ENCODE results near the gene SLC13A3.

SLC13A3 gene

DNA sequence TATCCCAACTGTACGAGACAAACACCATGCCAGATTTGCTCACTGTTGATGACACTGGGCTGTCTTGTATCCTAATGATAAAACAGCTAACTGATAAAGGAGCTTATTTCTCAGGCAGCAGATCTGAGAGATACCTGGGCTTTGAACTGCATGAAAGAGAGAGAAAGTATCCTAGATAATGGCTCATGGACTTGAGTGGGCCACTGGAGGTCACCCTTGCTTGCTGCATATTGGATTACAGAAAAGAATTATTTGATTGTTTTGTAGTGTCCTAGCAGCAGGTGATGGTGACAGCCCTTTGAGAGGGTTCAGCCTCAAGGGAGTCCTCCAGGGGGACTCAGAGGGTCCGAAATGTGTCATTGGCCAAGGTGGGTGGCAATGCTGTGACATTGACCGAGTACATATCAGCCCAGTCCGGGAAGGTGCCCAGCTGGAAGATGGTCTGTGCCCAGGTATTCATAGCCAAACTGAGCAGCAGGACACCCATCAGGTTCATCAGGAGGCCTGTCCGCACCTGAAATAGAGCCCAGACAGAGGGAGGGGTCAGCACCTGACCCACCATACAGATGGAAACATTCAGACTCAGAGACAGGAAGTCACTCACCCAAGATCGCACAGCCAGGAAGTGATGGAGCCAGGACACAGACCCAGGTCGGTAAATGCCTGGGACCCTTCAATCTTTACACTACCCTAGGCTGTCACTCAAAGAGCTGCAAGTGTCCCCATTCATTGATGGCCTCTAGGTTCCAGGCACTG, 91.4 kb downstream of the SLC13A3 start:
- no peaks in the 10 kb centered on the region for H3K36me3 ChIP-seq (ENCODE audit: control insufficient read depth, insufficient read depth, low read length)
- H3K27me3 ChIP-seq (ENCODE audit: control insufficient read depth, insufficient read depth, low read length, poor library complexity, severe bottlenecking) = no peaks in the 10 kb centered on the region
- no peak overlapping the region for H3K4me3 ChIP-seq (ENCODE audit: insufficient read depth, low read depth, low read length)
- no peak overlapping the region for H3K27ac ChIP-seq (ENCODE audit: insufficient read depth, low read depth, low read length, poor library complexity, severe bottlenecking)
- peaks cover 26% of the 10 kb centered on the region for H3K4me1 ChIP-seq (ENCODE audit: control insufficient read depth, insufficient read depth, low read length)
- WGBS, 2 experiments = 91 to 93% methylated on average over 7 of the region's 7 CpGs
- H3K9me3 ChIP-seq (ENCODE audit: control insufficient read depth, low read length) = no peaks in the 10 kb centered on the region

DNA sequence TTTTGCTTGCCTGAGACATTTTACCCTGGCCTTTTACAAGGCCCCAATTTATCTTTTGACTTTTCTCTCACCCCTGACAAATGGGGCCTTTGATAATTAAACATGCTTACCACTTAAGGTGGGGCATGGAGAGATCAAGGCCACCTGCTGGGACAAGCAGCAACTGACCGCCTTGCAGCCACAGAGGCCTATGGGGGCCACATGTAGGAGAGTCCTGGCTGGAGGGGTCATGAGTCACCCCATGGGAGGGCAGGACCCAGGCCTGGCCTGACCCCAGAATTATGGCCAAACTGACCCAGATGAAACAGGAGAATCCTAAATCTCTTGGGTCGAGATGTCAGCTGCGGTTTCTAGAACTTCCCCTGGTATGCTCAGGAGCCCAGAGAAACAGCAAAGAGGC, 92.3 kb downstream of the SLC13A3 start:
- no peaks in the 10 kb centered on the region for H3K27me3 ChIP-seq (ENCODE audit: control insufficient read depth, insufficient read depth, low read length, poor library complexity, severe bottlenecking)
- H3K4me1 ChIP-seq (ENCODE audit: control insufficient read depth, insufficient read depth, low read length) = peaks cover 28% of the 10 kb centered on the region
- H3K9me3 ChIP-seq (ENCODE audit: control insufficient read depth, low read length) = no peaks in the 10 kb centered on the region
- no peaks in the 10 kb centered on the region for H3K36me3 ChIP-seq (ENCODE audit: control insufficient read depth, insufficient read depth, low read length)
- 90% methylated on average over 3 of the region's 3 CpGs for WGBS, 2 experiments
- no peak overlapping the region for H3K27ac ChIP-seq (ENCODE audit: insufficient read depth, low read depth, low read length, poor library complexity, severe bottlenecking)
- no peak overlapping the region for H3K4me3 ChIP-seq (ENCODE audit: insufficient read depth, low read depth, low read length)

GRCh38 chr20:46558511-46558959, 92.7 kb downstream of the SLC13A3 start:
- no peaks in the 10 kb centered on the region for H3K9me3 ChIP-seq (ENCODE audit: control insufficient read depth, low read length)
- H3K36me3 ChIP-seq (ENCODE audit: control insufficient read depth, insufficient read depth, low read length) = no peaks in the 10 kb centered on the region
- H3K27me3 ChIP-seq (ENCODE audit: control insufficient read depth, insufficient read depth, low read length, poor library complexity, severe bottlenecking) = no peaks in the 10 kb centered on the region
- no peak overlapping the region for H3K27ac ChIP-seq (ENCODE audit: insufficient read depth, low read depth, low read length, poor library complexity, severe bottlenecking)
- H3K4me3 ChIP-seq (ENCODE audit: insufficient read depth, low read depth, low read length) = no peak overlapping the region
- H3K4me1 ChIP-seq (ENCODE audit: control insufficient read depth, insufficient read depth, low read length) = peaks cover 24% of the 10 kb centered on the region
- 63 to 70% methylated on average over 5 of the region's 5 CpGs for WGBS, 2 experiments

- Histone ChIP-seq H3K27me3 (ENCODE audit: control insufficient read depth, insufficient read depth, low read length, poor library complexity, severe bottlenecking) (no peaks in the 10 kb centered on the region), H3K9me3 (ENCODE audit: control insufficient read depth, low read length) (no peaks in the 10 kb centered on the region), H3K4me3 (ENCODE audit: insufficient read depth, low read depth, low read length) (no peak overlapping the region), H3K4me1 (ENCODE audit: control insufficient read depth, insufficient read depth, low read length) (peaks cover 18% of the 10 kb centered on the region), H3K27ac (ENCODE audit: insufficient read depth, low read depth, low read length, poor library complexity, severe bottlenecking) (no peak overlapping the region), H3K36me3 (ENCODE audit: control insufficient read depth, insufficient read depth, low read length) (no peaks in the 10 kb centered on the region)
- WGBS, 2 experiments = 92 to 94% methylated on average over 8 of the region's 8 CpGs
Observed at GRCh38 chr20:46557231-46557956, 93.9 kb downstream of the SLC13A3 start.

DNA sequence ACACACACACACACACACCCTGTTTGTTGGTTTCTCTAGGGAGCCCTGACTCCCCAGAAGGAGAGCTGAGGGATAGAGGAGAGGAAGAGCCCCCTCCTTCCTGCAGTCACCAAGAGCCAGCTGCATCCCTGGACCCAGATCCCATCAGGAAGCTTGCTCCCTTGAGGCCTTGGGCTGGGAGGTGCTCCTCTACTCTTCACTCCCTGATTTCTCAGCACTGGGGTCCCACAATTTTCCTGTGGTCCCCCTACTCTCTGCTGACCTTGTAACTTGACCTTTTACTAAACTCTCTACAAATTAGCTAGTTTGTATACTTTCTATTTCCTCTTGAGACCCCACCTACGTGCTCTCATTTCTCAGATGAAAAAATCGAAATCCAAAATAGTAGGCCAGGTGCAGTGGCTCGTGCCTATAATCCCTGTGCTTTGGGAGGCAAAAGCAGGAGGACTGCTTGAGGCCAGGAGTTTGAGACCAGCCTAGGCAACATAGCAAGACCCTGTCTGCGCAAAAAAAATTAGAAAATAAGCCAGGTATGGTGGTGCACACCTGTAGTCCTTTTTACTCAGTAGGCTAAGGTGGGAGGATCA, 95.8 kb downstream of the SLC13A3 start:
- no peaks in the 10 kb centered on the region for H3K27me3 ChIP-seq (ENCODE audit: control insufficient read depth, insufficient read depth, low read length, poor library complexity, severe bottlenecking)
- H3K36me3 ChIP-seq (ENCODE audit: control insufficient read depth, insufficient read depth, low read length) = no peaks in the 10 kb centered on the region
- no peak overlapping the region for H3K27ac ChIP-seq (ENCODE audit: insufficient read depth, low read depth, low read length, poor library complexity, severe bottlenecking)
- WGBS, 2 experiments = 91 to 92% methylated on average over 4 of the region's 4 CpGs
- peaks cover 20% of the 10 kb centered on the region for H3K4me1 ChIP-seq (ENCODE audit: control insufficient read depth, insufficient read depth, low read length)
- H3K4me3 ChIP-seq (ENCODE audit: insufficient read depth, low read depth, low read length) = no peak overlapping the region
- no peaks in the 10 kb centered on the region for H3K9me3 ChIP-seq (ENCODE audit: control insufficient read depth, low read length)

DNA sequence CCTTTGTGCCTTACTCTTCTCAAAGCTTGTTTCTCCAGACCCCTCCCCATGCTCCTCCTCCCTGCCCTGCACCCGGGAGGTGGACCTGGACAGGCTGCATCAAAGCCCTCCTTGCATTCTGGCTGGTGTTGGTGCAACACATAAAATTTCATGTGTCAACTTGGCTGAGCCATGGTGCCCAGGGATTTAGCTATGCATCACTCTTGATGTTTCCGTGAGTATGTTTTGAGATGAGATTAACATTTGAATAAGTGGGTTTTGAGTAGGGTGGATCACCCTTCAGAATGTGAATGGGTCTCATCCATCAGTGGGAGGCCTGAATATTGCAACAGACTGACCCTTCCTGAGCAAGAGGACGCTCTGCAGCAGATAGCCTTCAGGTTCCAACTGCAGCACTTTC, 96.4 kb downstream of the SLC13A3 start:
- peaks cover 20% of the 10 kb centered on the region for H3K4me1 ChIP-seq (ENCODE audit: control insufficient read depth, insufficient read depth, low read length)
- H3K9me3 ChIP-seq (ENCODE audit: control insufficient read depth, low read length) = no peaks in the 10 kb centered on the region
- 48 to 61% methylated on average over 3 of the region's 3 CpGs for WGBS, 2 experiments
- no peaks in the 10 kb centered on the region for H3K27me3 ChIP-seq (ENCODE audit: control insufficient read depth, insufficient read depth, low read length, poor library complexity, severe bottlenecking)
- no peaks in the 10 kb centered on the region for H3K36me3 ChIP-seq (ENCODE audit: control insufficient read depth, insufficient read depth, low read length)
- no peak overlapping the region for H3K4me3 ChIP-seq (ENCODE audit: insufficient read depth, low read depth, low read length)
- H3K27ac ChIP-seq (ENCODE audit: insufficient read depth, low read depth, low read length, poor library complexity, severe bottlenecking) = no peak overlapping the region

GRCh38 chr20:46553926-46554325, 97.3 kb downstream of the SLC13A3 start:
- Histone ChIP-seq H3K4me1 (ENCODE audit: control insufficient read depth, insufficient read depth, low read length) (peaks cover 17% of the 10 kb centered on the region), H3K27ac (ENCODE audit: insufficient read depth, low read depth, low read length, poor library complexity, severe bottlenecking) (no peak overlapping the region), H3K36me3 (ENCODE audit: control insufficient read depth, insufficient read depth, low read length) (no peaks in the 10 kb centered on the region), H3K27me3 (ENCODE audit: control insufficient read depth, insufficient read depth, low read length, poor library complexity, severe bottlenecking) (no peaks in the 10 kb centered on the region), H3K4me3 (ENCODE audit: insufficient read depth, low read depth, low read length) (no peak overlapping the region), H3K9me3 (ENCODE audit: control insufficient read depth, low read length) (no peaks in the 10 kb centered on the region)
- WGBS, 2 experiments = 99% methylated on average over 3 of the region's 3 CpGs

DNA sequence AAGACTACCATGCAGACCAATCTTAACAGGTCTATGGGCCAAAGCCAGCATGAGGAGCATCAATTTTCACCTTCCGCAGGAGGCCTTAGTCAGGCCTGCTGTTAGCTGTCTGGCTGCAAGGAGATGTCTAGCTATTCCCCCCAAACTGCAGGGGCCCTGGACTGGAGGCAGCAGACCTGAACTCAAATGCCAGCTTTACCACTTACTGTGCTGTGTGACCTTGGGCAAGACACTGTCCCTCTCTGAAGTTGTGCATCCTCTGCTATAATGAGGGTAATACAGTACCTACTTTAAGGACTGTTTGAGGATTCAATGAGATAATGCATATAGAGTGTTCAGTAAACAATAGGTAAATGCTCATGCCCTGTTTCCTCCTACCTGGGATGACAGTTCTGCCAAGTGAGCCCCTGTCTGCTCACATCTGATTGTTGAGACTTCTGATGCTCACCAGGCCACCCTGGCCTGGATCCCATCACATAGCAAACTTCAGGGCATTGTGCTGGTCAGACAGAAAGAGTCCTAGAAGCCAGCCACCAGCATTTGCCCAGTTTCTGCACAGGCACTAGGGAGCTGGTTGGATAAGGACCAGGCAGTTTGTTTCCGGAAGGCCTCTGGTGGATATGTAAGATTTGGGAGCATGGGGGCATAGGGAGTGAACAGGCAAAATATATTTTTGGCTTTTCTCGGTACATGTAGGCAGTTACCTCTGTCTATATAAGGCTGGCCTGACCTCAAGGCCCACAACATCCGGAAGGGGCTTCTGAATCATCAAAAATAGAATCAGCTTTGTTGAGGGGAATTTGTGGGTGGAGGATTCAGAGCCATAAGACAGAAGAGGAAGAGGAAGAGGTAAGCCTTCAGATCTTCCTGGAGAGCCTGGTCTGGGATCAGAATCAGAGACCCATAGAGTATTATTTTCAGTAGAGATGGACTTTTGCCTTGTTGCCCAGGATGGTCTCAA, 98.5 kb downstream of the SLC13A3 start:
- Histone ChIP-seq H3K27ac (ENCODE audit: insufficient read depth, low read depth, low read length, poor library complexity, severe bottlenecking) (peak overlapping the region; percentile 58), H3K9me3 (ENCODE audit: control insufficient read depth, low read length) (no peaks in the 10 kb centered on the region), H3K4me3 (ENCODE audit: insufficient read depth, low read depth, low read length) (no peak overlapping the region), H3K36me3 (ENCODE audit: control insufficient read depth, insufficient read depth, low read length) (no peaks in the 10 kb centered on the region), H3K27me3 (ENCODE audit: control insufficient read depth, insufficient read depth, low read length, poor library complexity, severe bottlenecking) (no peaks in the 10 kb centered on the region), H3K4me1 (ENCODE audit: control insufficient read depth, insufficient read depth, low read length) (peaks cover 12% of the 10 kb centered on the region)
- WGBS, 2 experiments = 89 to 92% methylated on average over 4 of the region's 4 CpGs

DNA sequence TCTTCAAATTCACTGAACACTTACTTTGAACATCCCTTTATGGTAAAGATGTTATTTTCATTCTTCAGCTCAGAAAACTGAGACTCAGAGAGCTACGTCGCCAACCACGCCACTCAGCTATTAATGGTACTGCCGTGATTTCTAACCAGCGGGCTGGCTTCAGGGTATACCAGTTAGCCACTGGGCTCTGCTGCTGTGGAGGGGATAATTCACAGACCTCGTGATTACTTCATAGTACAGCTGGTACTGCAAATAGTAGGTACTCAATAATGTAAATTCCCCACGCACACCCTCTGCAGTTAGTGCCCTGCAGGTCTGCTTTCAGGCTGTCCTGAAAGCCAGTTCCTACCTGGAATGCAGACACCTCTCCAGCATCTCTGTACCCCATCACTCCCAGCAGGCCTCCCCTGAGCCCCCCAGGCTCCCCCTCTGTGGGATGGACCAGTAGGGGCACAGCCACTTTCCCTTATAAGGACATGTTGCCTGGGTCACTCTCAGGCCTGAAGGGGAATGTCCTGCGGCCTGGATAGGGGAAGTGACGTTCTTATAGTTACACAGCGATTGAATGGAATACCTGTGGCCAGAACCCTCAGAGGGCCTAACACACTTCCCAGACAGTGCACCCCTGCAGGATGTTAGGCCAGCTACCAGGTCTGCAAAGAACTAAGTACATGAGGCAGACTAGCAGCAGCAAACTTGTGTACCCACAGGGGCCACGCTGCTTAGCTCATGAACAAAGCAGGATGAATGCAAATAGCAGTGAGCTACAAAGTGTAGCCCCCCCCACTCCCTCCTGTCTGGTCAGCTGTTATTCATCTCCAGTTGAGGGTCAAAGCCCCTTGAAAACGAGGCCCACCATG, 99.5 kb downstream of the SLC13A3 start:
- H3K4me1 ChIP-seq (ENCODE audit: control insufficient read depth, insufficient read depth, low read length) = peaks cover 12% of the 10 kb centered on the region
- WGBS, 2 experiments = 57 to 64% methylated on average over 12 of the region's 12 CpGs
- H3K36me3 ChIP-seq (ENCODE audit: control insufficient read depth, insufficient read depth, low read length) = no peaks in the 10 kb centered on the region
- H3K27me3 ChIP-seq (ENCODE audit: control insufficient read depth, insufficient read depth, low read length, poor library complexity, severe bottlenecking) = no peaks in the 10 kb centered on the region
- no peak overlapping the region for H3K4me3 ChIP-seq (ENCODE audit: insufficient read depth, low read depth, low read length)
- peak overlapping the region; percentile 58 for H3K27ac ChIP-seq (ENCODE audit: insufficient read depth, low read depth, low read length, poor library complexity, severe bottlenecking)
- H3K9me3 ChIP-seq (ENCODE audit: control insufficient read depth, low read length) = no peaks in the 10 kb centered on the region
